ENCODE measurements around the gene GBA2. TPM values are rescaled to one million over a fixed set of nuclear protein-coding genes. Genes with fewer than 3 reads are reported as not detected.

The GBA2 gene
- total and polyA plus RNA-seq, 2 experiments from 2014 or later, result 32.1 to 80.1 TPM

DNA sequence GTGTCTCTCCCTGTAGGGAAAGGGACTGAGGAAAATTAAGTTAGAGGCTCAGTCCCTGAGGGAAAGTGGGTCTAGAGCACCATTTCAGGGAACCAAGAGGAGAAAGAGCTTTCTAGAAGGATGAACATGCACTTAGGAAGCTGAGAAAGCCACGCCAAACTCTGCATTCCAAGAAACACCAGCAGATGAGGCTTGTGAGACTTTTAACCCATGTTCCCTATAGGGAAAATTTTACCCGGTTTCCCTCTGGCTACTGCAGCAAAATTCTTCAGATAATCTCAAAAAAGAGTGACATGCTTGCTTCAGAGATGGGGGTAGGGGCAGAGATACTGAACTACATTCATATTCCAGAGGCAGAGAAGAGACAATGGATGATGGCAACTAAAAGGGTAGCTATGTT is 25.6 kb downstream of the GBA2 start:
- Mint-ChIP-seq H3K36me3 (ENCODE audit: low read depth) (peaks cover 65% of the 10 kb centered on the region), H3K27ac (no peak overlapping the region)

More for the DNA sequence above, 25.6 kb downstream of the GBA2 start:
- no peaks in the 10 kb centered on the region for H3K27me3 ChIP-seq (ENCODE audit: insufficient read depth)
- H3K9me3 Mint-ChIP-seq, result no peaks in the 10 kb centered on the region; the same call in 2 of the 3 replicates
- H3K27ac ChIP-seq (ENCODE audit: low read depth), result no peak overlapping the region
- H3K9me2 ChIP-seq (ENCODE audit: insufficient read depth), result no peaks in the 10 kb centered on the region
- no peak for TF ChIP-seq ZNF114 (CRISPR knock-in tag; IDR thresholded peaks at IDR 0.05)
- no peak for TF ChIP-seq JUNB (IDR thresholded peaks at IDR 0.05; ENCODE audit: unreplicated experiment)
- no peak for TF ChIP-seq ZNF331 (CRISPR knock-in tag; IDR thresholded peaks at IDR 0.05; ENCODE audit: low read depth)
- TF ChIP-seq, protein P1, sequence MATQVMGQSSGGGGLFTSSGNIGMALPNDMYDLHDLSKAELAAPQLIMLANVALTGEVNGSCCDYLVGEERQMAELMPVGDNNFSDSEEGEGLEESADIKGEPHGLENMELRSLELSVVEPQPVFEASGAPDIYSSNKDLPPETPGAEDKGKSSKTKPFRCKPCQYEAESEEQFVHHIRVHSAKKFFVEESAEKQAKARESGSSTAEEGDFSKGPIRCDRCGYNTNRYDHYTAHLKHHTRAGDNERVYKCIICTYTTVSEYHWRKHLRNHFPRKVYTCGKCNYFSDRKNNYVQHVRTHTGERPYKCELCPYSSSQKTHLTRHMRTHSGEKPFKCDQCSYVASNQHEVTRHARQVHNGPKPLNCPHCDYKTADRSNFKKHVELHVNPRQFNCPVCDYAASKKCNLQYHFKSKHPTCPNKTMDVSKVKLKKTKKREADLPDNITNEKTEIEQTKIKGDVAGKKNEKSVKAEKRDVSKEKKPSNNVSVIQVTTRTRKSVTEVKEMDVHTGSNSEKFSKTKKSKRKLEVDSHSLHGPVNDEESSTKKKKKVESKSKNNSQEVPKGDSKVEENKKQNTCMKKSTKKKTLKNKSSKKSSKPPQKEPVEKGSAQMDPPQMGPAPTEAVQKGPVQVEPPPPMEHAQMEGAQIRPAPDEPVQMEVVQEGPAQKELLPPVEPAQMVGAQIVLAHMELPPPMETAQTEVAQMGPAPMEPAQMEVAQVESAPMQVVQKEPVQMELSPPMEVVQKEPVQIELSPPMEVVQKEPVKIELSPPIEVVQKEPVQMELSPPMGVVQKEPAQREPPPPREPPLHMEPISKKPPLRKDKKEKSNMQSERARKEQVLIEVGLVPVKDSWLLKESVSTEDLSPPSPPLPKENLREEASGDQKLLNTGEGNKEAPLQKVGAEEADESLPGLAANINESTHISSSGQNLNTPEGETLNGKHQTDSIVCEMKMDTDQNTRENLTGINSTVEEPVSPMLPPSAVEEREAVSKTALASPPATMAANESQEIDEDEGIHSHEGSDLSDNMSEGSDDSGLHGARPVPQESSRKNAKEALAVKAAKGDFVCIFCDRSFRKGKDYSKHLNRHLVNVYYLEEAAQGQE (IDR thresholded peaks at IDR 0.05; ENCODE audit: unreplicated experiment), result no peak
- TF ChIP-seq NANOG (IDR thresholded peaks at IDR 0.05; ENCODE audit: borderline replicate concordance), result no peak
- no peak for TF ChIP-seq EZH2phosphoT487 (IDR thresholded peaks at IDR 0.05; ENCODE audit: unreplicated experiment)
- TF ChIP-seq, protein P2, sequence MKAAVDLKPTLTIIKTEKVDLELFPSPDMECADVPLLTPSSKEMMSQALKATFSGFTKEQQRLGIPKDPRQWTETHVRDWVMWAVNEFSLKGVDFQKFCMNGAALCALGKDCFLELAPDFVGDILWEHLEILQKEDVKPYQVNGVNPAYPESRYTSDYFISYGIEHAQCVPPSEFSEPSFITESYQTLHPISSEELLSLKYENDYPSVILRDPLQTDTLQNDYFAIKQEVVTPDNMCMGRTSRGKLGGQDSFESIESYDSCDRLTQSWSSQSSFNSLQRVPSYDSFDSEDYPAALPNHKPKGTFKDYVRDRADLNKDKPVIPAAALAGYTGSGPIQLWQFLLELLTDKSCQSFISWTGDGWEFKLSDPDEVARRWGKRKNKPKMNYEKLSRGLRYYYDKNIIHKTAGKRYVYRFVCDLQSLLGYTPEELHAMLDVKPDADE (IDR thresholded peaks at IDR 0.05), result no peak
- TF ChIP-seq POLR2AphosphoS5 (IDR thresholded peaks at IDR 0.05; ENCODE audit: low read depth), result no peak
- no peak for TF ChIP-seq STAT1 (IDR thresholded peaks at IDR 0.05; ENCODE audit: unreplicated experiment)
- TF ChIP-seq, protein P3, sequence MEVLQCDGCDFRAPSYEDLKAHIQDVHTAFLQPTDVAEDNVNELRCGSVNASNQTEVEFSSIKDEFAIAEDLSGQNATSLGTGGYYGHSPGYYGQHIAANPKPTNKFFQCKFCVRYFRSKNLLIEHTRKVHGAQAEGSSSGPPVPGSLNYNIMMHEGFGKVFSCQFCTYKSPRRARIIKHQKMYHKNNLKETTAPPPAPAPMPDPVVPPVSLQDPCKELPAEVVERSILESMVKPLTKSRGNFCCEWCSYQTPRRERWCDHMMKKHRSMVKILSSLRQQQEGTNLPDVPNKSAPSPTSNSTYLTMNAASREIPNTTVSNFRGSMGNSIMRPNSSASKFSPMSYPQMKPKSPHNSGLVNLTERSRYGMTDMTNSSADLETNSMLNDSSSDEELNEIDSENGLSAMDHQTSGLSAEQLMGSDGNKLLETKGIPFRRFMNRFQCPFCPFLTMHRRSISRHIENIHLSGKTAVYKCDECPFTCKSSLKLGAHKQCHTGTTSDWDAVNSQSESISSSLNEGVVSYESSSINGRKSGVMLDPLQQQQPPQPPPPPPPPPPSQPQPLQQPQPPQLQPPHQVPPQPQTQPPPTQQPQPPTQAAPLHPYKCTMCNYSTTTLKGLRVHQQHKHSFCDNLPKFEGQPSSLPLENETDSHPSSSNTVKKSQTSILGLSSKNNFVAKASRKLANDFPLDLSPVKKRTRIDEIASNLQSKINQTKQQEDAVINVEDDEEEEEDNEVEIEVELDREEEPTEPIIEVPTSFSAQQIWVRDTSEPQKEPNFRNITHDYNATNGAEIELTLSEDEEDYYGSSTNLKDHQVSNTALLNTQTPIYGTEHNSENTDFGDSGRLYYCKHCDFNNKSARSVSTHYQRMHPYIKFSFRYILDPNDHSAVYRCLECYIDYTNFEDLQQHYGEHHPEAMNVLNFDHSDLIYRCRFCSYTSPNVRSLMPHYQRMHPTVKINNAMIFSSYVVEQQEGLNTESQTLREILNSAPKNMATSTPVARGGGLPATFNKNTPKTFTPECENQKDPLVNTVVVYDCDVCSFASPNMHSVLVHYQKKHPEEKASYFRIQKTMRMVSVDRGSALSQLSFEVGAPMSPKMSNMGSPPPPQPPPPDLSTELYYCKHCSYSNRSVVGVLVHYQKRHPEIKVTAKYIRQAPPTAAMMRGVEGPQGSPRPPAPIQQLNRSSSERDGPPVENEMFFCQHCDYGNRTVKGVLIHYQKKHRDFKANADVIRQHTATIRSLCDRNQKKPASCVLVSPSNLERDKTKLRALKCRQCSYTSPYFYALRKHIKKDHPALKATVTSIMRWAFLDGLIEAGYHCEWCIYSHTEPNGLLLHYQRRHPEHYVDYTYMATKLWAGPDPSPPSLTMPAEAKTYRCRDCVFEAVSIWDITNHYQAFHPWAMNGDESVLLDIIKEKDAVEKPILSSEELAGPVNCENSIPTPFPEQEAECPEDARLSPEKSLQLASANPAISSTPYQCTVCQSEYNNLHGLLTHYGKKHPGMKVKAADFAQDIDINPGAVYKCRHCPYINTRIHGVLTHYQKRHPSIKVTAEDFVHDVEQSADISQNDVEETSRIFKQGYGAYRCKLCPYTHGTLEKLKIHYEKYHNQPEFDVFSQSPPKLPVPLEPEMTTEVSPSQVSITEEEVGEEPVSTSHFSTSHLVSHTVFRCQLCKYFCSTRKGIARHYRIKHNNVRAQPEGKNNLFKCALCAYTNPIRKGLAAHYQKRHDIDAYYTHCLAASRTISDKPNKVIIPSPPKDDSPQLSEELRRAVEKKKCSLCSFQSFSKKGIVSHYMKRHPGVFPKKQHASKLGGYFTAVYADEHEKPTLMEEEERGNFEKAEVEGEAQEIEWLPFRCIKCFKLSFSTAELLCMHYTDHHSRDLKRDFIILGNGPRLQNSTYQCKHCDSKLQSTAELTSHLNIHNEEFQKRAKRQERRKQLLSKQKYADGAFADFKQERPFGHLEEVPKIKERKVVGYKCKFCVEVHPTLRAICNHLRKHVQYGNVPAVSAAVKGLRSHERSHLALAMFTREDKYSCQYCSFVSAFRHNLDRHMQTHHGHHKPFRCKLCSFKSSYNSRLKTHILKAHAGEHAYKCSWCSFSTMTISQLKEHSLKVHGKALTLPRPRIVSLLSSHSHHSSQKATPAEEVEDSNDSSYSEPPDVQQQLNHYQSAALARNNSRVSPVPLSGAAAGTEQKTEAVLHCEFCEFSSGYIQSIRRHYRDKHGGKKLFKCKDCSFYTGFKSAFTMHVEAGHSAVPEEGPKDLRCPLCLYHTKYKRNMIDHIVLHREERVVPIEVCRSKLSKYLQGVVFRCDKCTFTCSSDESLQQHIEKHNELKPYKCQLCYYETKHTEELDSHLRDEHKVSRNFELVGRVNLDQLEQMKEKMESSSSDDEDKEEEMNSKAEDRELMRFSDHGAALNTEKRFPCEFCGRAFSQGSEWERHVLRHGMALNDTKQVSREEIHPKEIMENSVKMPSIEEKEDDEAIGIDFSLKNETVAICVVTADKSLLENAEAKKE (CRISPR knock-in tag; IDR thresholded peaks at IDR 0.05), result no peak
- TF ChIP-seq, protein P4, sequence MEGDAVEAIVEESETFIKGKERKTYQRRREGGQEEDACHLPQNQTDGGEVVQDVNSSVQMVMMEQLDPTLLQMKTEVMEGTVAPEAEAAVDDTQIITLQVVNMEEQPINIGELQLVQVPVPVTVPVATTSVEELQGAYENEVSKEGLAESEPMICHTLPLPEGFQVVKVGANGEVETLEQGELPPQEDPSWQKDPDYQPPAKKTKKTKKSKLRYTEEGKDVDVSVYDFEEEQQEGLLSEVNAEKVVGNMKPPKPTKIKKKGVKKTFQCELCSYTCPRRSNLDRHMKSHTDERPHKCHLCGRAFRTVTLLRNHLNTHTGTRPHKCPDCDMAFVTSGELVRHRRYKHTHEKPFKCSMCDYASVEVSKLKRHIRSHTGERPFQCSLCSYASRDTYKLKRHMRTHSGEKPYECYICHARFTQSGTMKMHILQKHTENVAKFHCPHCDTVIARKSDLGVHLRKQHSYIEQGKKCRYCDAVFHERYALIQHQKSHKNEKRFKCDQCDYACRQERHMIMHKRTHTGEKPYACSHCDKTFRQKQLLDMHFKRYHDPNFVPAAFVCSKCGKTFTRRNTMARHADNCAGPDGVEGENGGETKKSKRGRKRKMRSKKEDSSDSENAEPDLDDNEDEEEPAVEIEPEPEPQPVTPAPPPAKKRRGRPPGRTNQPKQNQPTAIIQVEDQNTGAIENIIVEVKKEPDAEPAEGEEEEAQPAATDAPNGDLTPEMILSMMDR (conservative IDR thresholded peaks at IDR 0.05; ENCODE audit: low read depth in 2 of 2), result no peak
- TF ChIP-seq EZH2 (IDR thresholded peaks at IDR 0.05; ENCODE audit: low read depth, unreplicated experiment), result no peak
- TF ChIP-seq CREB1 (CRISPR knock-in tag; IDR thresholded peaks at IDR 0.05; ENCODE audit: low read depth), result no peak
- H3K4me3 ChIP-seq, result no peak overlapping the region
- ATAC-seq (no peak), DNase-seq (ENCODE audit: low spot score) (no peak)
- H3F3A ChIP-seq (replicated peaks; ENCODE audit: low read depth), result no peaks in the 10 kb centered on the region
- peaks cover 19% of the 10 kb centered on the region for H3K79me2 ChIP-seq (replicated peaks; ENCODE audit: insufficient read depth)
- H2AFZ ChIP-seq, result no peak overlapping the region
- no peaks in the 10 kb centered on the region for H3K27me3 Mint-ChIP-seq (ENCODE audit: insufficient read depth, low read depth, poor library complexity)
- no peaks in the 10 kb centered on the region; the same call in 1 of the 3 replicates for H3K4me1 Mint-ChIP-seq
- H3K4me2 ChIP-seq, result no peak overlapping the region
- no peaks in the 10 kb centered on the region; the same call in 1 of the 2 replicates for H4K20me1 ChIP-seq (replicated peaks; ENCODE audit: insufficient read depth)
- peaks cover 16% of the 10 kb centered on the region for H3K4me1 ChIP-seq (ENCODE audit: insufficient read depth)
- H3K36me3 ChIP-seq (ENCODE audit: insufficient read depth), result peaks cover 34% of the 10 kb centered on the region
- H3K4me3 Mint-ChIP-seq, result no peak overlapping the region

All from GM23338 (cell line).